Transverse colon (tissue), 4 donors: ENCODE measurements around the gene PTGFRN. TPM values are rescaled to one million over a fixed set of nuclear protein-coding genes. Genes with fewer than 3 reads are reported as not detected.

ENCODE experiments used
- DNase-seq: peaks from one replicate; pipeline ENCODE4 v3.0.0-alpha.2; 2019
- H3K27ac ChIP-seq, 4 donors: fragments of 200-600 bp; sonication (generic); 2 replicates each; pipeline ENCODE4 v1.5.1; 2016 to 2018; ENCODE audit warnings: inconsistent platforms in 4 of 4
- H3K27me3 ChIP-seq: fragments of 200-600 bp; sonication (generic); 2 replicates; pipeline ENCODE4 v1.5.1; 2017; ENCODE audit warnings: inconsistent platforms
- H3K36me3 ChIP-seq, 4 donors: fragments of 200-600 bp; sonication (generic); 2 replicates each; pipeline ENCODE4 v1.5.1; 2017 to 2019; ENCODE audit warnings: inconsistent platforms in 4 of 4
- H3K4me1 ChIP-seq, 4 donors: fragments of 200-600 bp; sonication (generic); 2 replicates each; pipeline ENCODE4 v1.5.1; 2017 to 2020; ENCODE audit warnings: inconsistent platforms in 4 of 4
- H3K4me3 ChIP-seq, 4 donors: fragments of 200-600 bp; sonication (generic); 1 replicate in 1 of 4; 2 replicates in 3 of 4; pipeline versions ENCODE4 v1.5.1 to v1.6.1; 2017 to 2019; ENCODE audit warnings: inconsistent platforms in 4 of 4
- H3K9me3 ChIP-seq, 2 donors: fragments of 200-600 bp; sonication (generic); 2 replicates each; pipeline ENCODE4 v1.5.1; 2017 to 2019; ENCODE audit warnings: inconsistent platforms in 2 of 2
- EP300 ChIP-seq: sonication (generic); formaldehyde crosslinking; IDR thresholded peaks from one replicate; pipeline ENCODE4 v1.6.1; 2017; ENCODE audit warnings: antibody characterized with exemption, low read depth
- POLR2A ChIP-seq: fragments of 450-650 bp; IDR thresholded peaks from one replicate; pipeline ENCODE4 v1.6.1; 2016; ENCODE audit warnings: antibody characterized with exemption, mild to moderate bottlenecking, moderate library complexity
- POLR2AphosphoS5 ChIP-seq, 3 donors: sonication (generic); formaldehyde crosslinking; IDR thresholded peaks; one replicate each; pipeline ENCODE4 v1.6.1; 2016; ENCODE audit warnings: antibody characterized with exemption in 3 of 3
- WGBS, 2 donors: methylation state at CpG; one replicate each; pipeline ENCODE4 v1.1.5; 2018; ENCODE audit warnings: low coverage in 1 of 2; 5-methylcytosine and 5-hydroxymethylcytosine counted together
- in situ Hi-C, 4 donors: fragments of 200-750 bp; cut with MboI; loops; one replicate each; pipeline versions ENCODE4 v1.15.0 to v1.15.1; 2017; ENCODE audit warnings: low sequenced_read_pairs in 3 of 4, low pct_ligation_motif_present in 1 of 4, low pct_unique_long_range_greater_than_20kb in 1 of 4
- intact Hi-C: fragments of 100-400 bp; cut with DNase I; formaldehyde crosslinking; loops from one replicate; pipeline ENCODE4 v1.15.1; 2023; ENCODE audit warnings: low total_unique reads
- total RNA-seq, 4 donors: library from RNA; depleted of rRNA; stranded (reverse); fragments of >200 nt; gene quantifications; one replicate each; pipeline ENCODE4 v1.1.0, GENCODE V29; 2016
- TF ChIP-seq, protein P1 (sequence below), 5 experiments: fragments of 200-600 bp in 3 of 5; fragments of 450-650 bp in 2 of 5; sonication (generic) in 3 of 5; IDR thresholded peaks; 1 replicate in 2 of 5; 2 replicates in 3 of 5; pipeline ENCODE4 v1.5.1; 2016 to 2017; ENCODE audit warnings: antibody characterized with exemption in 5 of 5, inconsistent platforms in 3 of 5, mild to moderate bottlenecking in 2 of 5, moderate library complexity in 1 of 5

PTGFRN gene
- total RNA-seq, 4 donors from 2014 or later = 39.6 to 98.9 (median 73.9) TPM

DNA sequence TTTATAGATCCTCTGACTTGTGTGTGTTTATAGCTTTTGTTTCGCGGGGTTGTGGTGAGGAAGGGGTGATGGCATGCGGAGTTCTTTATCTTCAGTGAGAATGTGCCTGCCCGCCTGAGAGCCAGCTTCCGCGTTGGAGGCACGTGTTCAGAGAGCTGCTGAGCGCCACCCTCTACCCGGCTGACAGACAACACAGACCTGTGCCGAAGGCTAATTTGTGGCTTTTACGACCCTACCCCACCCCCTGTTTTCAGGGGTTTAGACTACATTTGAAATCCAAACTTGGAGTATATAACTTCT is 77.5 kb downstream of the PTGFRN start:
- Histone ChIP-seq H3K4me1 (peaks cover 12 to 67% (median 41%) of the 10 kb centered on the region in 4 donors), H3K27me3 (no peaks in the 10 kb centered on the region), H3K9me3 (no peaks in the 10 kb centered on the region), H3K36me3 (no peaks in the 10 kb centered on the region), H3K4me3 (no peak overlapping the region), H3K27ac (peak overlapping the region in 3 of 4 donors; percentile 3 to 34 (median 17))
- 40 to 50% methylated on average over 1 to 11 of the region's 11 CpGs for WGBS, 2 donors
- in situ Hi-C loops (no loop called here), intact Hi-C loops (loop anchor here (5.0 kb wide), 1 partner anchor 70 kb away; no protein-coding TSS in a partner anchor)
- TF ChIP-seq EP300 (no peak), POLR2AphosphoS5 (IDR thresholded peaks at IDR 0.05) (no peak), POLR2A (no peak)
- TF ChIP-seq, protein P1, sequence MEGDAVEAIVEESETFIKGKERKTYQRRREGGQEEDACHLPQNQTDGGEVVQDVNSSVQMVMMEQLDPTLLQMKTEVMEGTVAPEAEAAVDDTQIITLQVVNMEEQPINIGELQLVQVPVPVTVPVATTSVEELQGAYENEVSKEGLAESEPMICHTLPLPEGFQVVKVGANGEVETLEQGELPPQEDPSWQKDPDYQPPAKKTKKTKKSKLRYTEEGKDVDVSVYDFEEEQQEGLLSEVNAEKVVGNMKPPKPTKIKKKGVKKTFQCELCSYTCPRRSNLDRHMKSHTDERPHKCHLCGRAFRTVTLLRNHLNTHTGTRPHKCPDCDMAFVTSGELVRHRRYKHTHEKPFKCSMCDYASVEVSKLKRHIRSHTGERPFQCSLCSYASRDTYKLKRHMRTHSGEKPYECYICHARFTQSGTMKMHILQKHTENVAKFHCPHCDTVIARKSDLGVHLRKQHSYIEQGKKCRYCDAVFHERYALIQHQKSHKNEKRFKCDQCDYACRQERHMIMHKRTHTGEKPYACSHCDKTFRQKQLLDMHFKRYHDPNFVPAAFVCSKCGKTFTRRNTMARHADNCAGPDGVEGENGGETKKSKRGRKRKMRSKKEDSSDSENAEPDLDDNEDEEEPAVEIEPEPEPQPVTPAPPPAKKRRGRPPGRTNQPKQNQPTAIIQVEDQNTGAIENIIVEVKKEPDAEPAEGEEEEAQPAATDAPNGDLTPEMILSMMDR (IDR thresholded peaks at IDR 0.05) = no peak
- peak; percentile 66 for DNase-seq

DNA sequence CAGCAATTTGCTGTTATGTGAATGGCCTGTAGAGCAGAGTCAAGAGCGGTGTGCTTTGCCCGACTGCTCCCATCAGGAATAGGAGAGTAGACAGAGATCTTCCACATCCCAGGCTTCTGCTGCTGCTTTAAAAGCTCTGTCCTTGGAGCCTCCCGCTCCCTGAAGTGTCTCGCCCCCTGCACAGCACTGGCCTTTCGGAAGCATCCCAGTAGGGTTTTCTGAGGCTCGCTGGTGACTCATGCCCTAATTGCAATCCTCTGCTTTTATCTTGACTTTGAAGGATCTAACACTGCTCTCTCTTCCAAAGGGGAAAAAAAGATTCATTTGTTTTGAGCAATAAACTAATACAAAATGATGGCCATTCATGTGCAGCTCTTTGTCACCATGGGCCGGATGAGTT is 78.5 kb downstream of the PTGFRN start:
- Histone ChIP-seq H3K36me3 (no peaks in the 10 kb centered on the region), H3K27ac (peak overlapping the region; percentile 30 to 48 (median 38)), H3K4me1 (peaks cover 6 to 59% (median 33%) of the 10 kb centered on the region in 4 donors), H3K27me3 (no peaks in the 10 kb centered on the region), H3K4me3 (no peak overlapping the region), H3K9me3 (no peaks in the 10 kb centered on the region)
- DNase-seq = no peak
- TF ChIP-seq POLR2A (no peak), EP300 (no peak), POLR2AphosphoS5 (IDR thresholded peaks at IDR 0.05) (no peak)
- TF ChIP-seq, protein P1 (IDR thresholded peaks at IDR 0.05) = no peak
- intact Hi-C loops (loop anchor here (5.0 kb wide), 1 partner anchor 71 kb away; no protein-coding TSS in a partner anchor), in situ Hi-C loops (no loop called here)
- whole genome bisulfite sequencing, 2 donors = 59 to 72% methylated on average over 3 to 7 of the region's 7 CpGs

DNA sequence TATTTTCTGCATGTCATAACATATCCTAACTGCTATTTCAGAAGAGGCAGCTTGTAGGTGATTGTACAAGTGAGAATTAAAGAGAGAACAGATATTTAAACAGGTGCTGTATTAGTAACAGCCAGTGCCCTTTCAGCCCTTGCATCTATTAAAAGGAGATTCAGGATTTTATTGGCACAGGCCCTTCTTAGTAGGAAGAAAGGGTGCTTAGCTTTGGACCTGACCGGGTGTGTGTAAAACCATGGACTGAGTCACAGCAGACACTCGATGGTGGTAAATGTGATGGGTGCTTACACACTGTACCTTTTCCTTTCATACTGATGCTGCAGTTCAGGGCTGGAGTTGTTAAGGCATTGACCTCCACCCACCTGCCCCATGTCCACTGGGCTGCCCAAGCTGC is 79.2 kb downstream of the PTGFRN start:
- TF ChIP-seq POLR2AphosphoS5 (IDR thresholded peaks at IDR 0.05) = no peak
- TF ChIP-seq, protein P1 (IDR thresholded peaks at IDR 0.05) = no peak
- TF ChIP-seq POLR2A = no peak
- no peak for TF ChIP-seq EP300
- peak; percentile 18 for DNase-seq
- Histone ChIP-seq H3K9me3 (no peaks in the 10 kb centered on the region), H3K27me3 (no peaks in the 10 kb centered on the region), H3K36me3 (no peaks in the 10 kb centered on the region), H3K4me3 (no peak overlapping the region), H3K27ac (peak overlapping the region; percentile 30 to 48 (median 38)), H3K4me1 (peaks cover 4 to 52% (median 30%) of the 10 kb centered on the region in 4 donors)
- intact Hi-C loops (loop anchor here (5.0 kb wide), 1 partner anchor 72 kb away; no protein-coding TSS in a partner anchor), in situ Hi-C loops (no loop called here)
- WGBS, 2 donors = 38 to 54% methylated on average over 2 of the region's 2 CpGs

- WGBS, 2 donors = 63 to 81% methylated on average over 5 of the region's 5 CpGs
- TF ChIP-seq EP300 = no peak
- no peak for TF ChIP-seq POLR2A
- TF ChIP-seq, protein P1 (IDR thresholded peaks at IDR 0.05) = no peak
- no peak for TF ChIP-seq POLR2AphosphoS5 (IDR thresholded peaks at IDR 0.05)
- DNase-seq = no peak
- Histone ChIP-seq H3K27ac (peak overlapping the region in 2 of 4 donors; percentile 5 to 11), H3K4me1 (peaks cover 0 to 43% (median 22%) of the 10 kb centered on the region in 4 donors), H3K36me3 (no peaks in the 10 kb centered on the region), H3K9me3 (no peaks in the 10 kb centered on the region), H3K4me3 (no peak overlapping the region), H3K27me3 (no peaks in the 10 kb centered on the region)
- intact Hi-C loops = loop anchor here (5.0 kb wide), 1 partner anchor 73 kb away; no protein-coding TSS in a partner anchor
- in situ Hi-C loops = no loop called here
Observed at GRCh38 chr1:116989835-116990234, 80.1 kb downstream of the PTGFRN start.
